Central memory CD8-positive, alpha-beta T cell (primary cell): ENCODE results near the gene SLC35B1.

Source experiments
- ATAC-seq: fragments of 150-1000 bp; cut with Tn5 transposase; replicated peaks from 2 replicates; pipeline ENCODE4 v1.10.0; 2022; ENCODE audit warnings: mild to moderate bottlenecking, moderate FRiP score, moderate number of reproducible peaks; ENCODE audit not compliant: poor library complexity, severe bottlenecking; ENCODE audit errors: extremely low read depth
- DNase-seq, 2 donors: peaks; one replicate each; pipeline ENCODE4 v3.0.0; 2021; ENCODE audit warnings: low spot score in 2 of 2
- H3K27ac Mint-ChIP-seq: one replicate; pipeline ENCODE4 v1.8.0; 2022; ENCODE audit warnings: low read depth, mild to moderate bottlenecking, moderate library complexity, mixed read lengths
- H3K27me3 Mint-ChIP-seq: one replicate; pipeline ENCODE4 v1.8.0; 2022; ENCODE audit warnings: mixed read lengths
- H3K36me3 Mint-ChIP-seq: one replicate; pipeline ENCODE4 v1.8.0; 2022; ENCODE audit warnings: mild to moderate bottlenecking, moderate library complexity, mixed read lengths; ENCODE audit not compliant: insufficient read depth
- H3K4me1 Mint-ChIP-seq: one replicate; pipeline ENCODE4 v1.8.0; 2022; ENCODE audit warnings: mixed read lengths
- H3K4me3 Mint-ChIP-seq: one replicate; pipeline ENCODE4 v1.8.0; 2022; ENCODE audit warnings: mild to moderate bottlenecking, moderate library complexity, mixed read lengths
- H3K9me3 Mint-ChIP-seq: one replicate; pipeline ENCODE4 v1.8.0; 2022; ENCODE audit warnings: mixed read lengths

Gene SLC35B1

DNA sequence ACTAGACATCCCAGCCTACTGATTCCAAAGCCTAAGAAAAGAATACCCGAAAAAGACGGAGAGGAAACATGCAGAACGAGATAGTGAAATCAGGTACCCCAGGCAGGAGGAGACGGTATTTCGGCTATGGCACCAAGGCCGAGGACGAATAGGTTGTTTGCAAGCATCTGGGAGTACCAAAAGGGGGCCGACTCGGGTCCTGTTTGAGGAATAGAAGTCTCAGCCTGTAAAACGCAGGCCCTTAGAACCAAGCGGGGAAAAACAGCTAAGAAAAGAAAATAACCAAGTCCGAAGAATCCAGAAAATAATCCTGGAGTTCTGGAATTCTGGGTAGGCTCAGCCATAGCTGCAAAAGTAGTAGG, 537 bp downstream of the SLC35B1 start:
- no peaks in the 10 kb centered on the region for H3K27me3 Mint-ChIP-seq
- peak overlapping the region; percentile 97 for H3K27ac Mint-ChIP-seq
- H3K9me3 Mint-ChIP-seq: no peaks in the 10 kb centered on the region
- H3K4me1 Mint-ChIP-seq: peaks cover 48% of the 10 kb centered on the region
- peak overlapping the region; percentile 98 for H3K4me3 Mint-ChIP-seq
- ATAC-seq (peak; percentile 26), DNase-seq (peak in 1 of 2 donors; percentile 33)
- H3K36me3 Mint-ChIP-seq: peaks cover 56% of the 10 kb centered on the region

DNA sequence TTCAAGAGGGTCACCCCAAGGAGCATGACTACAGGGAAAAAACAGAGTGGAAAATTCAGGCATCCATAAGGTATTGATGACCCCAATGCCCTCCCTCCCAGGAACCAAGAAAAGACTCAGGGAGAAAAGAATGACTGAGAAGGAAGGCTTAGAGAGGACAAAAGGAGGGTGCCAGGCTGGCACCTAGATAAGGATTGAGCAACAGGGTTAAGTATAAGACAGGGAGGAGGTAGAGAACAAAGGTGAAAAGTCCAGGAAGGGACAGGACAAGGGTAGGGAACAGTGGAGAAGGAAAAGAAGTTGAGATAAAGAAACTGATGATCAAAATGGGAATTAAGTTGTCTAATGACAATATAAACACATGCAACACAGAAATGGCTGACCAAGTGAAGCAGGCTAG, 2.5 kb downstream of the SLC35B1 start:
- H3K4me3 Mint-ChIP-seq: no peak overlapping the region
- H3K36me3 Mint-ChIP-seq: peaks cover 60% of the 10 kb centered on the region
- H3K9me3 Mint-ChIP-seq: no peaks in the 10 kb centered on the region
- no peaks in the 10 kb centered on the region for H3K27me3 Mint-ChIP-seq
- no peak for DNase-seq
- peaks cover 41% of the 10 kb centered on the region for H3K4me1 Mint-ChIP-seq
- peak overlapping the region; percentile 14 for H3K27ac Mint-ChIP-seq
- ATAC-seq: no peak

- Mint-ChIP-seq H3K27ac (no peak overlapping the region), H3K4me3 (no peak overlapping the region), H3K36me3 (peaks cover 64% of the 10 kb centered on the region), H3K27me3 (no peaks in the 10 kb centered on the region), H3K4me1 (peaks cover 33% of the 10 kb centered on the region), H3K9me3 (no peaks in the 10 kb centered on the region)
- DNase-seq (no peak), ATAC-seq (no peak)
These were observed 4.0 kb downstream of the SLC35B1 start for GRCh38 chr17:49703557-49704277.

DNA sequence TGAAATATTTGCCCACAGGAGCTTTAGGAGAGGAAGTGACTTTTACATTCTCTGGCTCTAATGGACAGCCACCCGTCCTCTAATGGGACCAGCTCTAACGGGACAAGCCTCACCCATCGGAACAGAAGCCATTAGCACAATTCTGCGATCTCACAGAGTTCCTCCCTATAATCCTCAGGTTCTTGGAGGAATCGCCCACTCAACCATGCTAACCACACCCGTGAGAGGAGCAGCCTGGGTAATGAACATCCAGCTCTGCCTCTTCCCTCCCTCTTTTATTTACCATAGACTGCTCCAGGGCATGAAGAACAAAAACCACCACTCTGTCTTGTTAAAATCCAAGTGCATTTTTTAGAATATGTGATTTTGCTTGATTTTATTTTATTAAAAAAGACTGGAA, 6.8 kb downstream of the SLC35B1 start:
- DNase-seq: no peak
- Mint-ChIP-seq H3K4me3 (no peak overlapping the region), H3K36me3 (peaks cover 56% of the 10 kb centered on the region), H3K4me1 (peaks cover 15% of the 10 kb centered on the region), H3K27me3 (no peaks in the 10 kb centered on the region), H3K9me3 (no peaks in the 10 kb centered on the region), H3K27ac (no peak overlapping the region)
- ATAC-seq: no peak

GRCh38 chr17:49699966-49700575, 7.7 kb downstream of the SLC35B1 start:
- DNase-seq (no peak), ATAC-seq (no peak)
- H3K4me3 Mint-ChIP-seq: no peak overlapping the region
- H3K4me1 Mint-ChIP-seq: peaks cover 19% of the 10 kb centered on the region
- H3K36me3 Mint-ChIP-seq: peaks cover 51% of the 10 kb centered on the region
- H3K27me3 Mint-ChIP-seq: no peaks in the 10 kb centered on the region
- no peak overlapping the region for H3K27ac Mint-ChIP-seq
- no peaks in the 10 kb centered on the region for H3K9me3 Mint-ChIP-seq

DNA sequence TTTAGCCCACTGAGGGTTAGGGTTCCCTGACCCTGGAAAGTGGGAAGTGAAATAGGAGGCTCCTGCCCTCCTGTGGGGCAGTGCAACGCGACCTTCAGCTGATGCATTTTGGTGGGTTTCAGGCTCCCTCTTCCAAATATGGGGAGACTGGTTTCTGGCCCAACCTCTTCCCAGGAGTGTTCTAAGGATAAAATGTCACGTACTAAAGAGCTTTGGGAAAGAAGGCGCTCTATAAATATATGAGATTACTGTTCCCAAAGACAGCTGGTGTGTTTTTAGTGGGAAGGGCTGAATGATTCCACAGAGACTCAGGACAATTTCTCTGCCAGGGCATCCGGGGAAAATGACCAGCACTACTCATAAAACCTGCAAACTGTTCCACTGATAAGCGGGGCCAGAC, 9.8 kb downstream of the SLC35B1 start:
- no peak overlapping the region for H3K4me3 Mint-ChIP-seq
- H3K36me3 Mint-ChIP-seq: peaks cover 40% of the 10 kb centered on the region
- H3K4me1 Mint-ChIP-seq: peaks cover 20% of the 10 kb centered on the region
- ATAC-seq (no peak), DNase-seq (no peak)
- H3K27me3 Mint-ChIP-seq: no peaks in the 10 kb centered on the region
- no peaks in the 10 kb centered on the region for H3K9me3 Mint-ChIP-seq
- no peak overlapping the region for H3K27ac Mint-ChIP-seq

DNA sequence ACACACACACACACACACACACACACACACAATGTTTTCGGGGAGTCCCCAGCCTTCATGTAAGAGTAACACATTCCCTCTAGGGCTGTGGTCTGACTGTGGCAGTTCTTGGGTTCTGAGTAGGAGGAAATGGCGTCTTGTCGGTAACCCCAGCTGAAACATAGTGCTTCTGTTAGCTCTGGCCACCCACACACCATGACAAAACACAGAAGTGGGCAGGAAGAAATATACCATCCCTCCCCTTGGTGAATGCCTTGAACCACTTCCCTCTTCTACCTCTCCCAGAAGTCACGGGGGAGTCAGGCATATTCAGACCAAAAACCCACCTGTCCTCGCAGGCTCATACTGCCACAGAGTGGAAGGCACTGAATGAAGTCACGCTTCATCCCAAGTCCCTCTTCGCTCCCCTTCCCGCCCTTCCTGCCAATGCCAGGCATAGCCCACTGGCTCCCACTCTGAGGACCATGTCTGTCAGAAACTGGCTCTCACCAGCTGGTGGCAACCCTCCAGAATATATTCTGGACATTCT, 11.5 kb downstream of the SLC35B1 start:
- Mint-ChIP-seq H3K4me3 (peak overlapping the region; percentile 17), H3K9me3 (no peaks in the 10 kb centered on the region), H3K4me1 (peaks cover 28% of the 10 kb centered on the region), H3K27ac (peak overlapping the region; percentile 64), H3K27me3 (no peaks in the 10 kb centered on the region), H3K36me3 (peaks cover 26% of the 10 kb centered on the region)
- ATAC-seq (peak; percentile 98), DNase-seq (peak; percentile 35 to 58)

GRCh38 chr17:49695698-49696232, 12.0 kb downstream of the SLC35B1 start:
- Mint-ChIP-seq H3K9me3 (no peaks in the 10 kb centered on the region), H3K27me3 (no peaks in the 10 kb centered on the region), H3K4me1 (peaks cover 31% of the 10 kb centered on the region), H3K36me3 (peaks cover 20% of the 10 kb centered on the region), H3K27ac (peak overlapping the region; percentile 64), H3K4me3 (peak overlapping the region; percentile 17)
- DNase-seq: no peak
- ATAC-seq: no peak

GRCh38 chr17:49694847-49695697, 12.7 kb downstream of the SLC35B1 start:
- Mint-ChIP-seq H3K36me3 (peaks cover 16% of the 10 kb centered on the region), H3K4me3 (no peak overlapping the region), H3K4me1 (peaks cover 31% of the 10 kb centered on the region), H3K27me3 (no peaks in the 10 kb centered on the region), H3K27ac (no peak overlapping the region), H3K9me3 (no peaks in the 10 kb centered on the region)
- ATAC-seq (peak; percentile 42), DNase-seq (peak; percentile 56 to 71)

DNA sequence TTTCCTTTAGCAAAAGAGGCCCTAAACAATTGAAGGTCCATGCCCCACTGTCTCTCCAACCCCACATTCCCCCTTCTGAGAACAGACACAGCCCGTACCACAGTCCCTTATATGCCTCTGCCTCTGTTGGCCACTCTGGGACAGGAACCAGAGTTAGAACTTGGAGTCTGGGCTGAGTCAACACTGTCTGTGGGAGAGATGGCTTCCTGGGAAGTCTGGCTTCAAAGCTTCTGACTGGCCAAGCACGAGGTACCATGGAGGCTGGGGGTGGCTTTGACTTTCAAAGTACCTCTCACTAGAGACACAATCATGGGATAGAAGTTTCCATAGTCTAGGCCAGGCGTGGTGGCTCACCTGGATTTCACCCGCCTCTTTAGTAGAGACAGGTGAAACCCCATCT, 15.0 kb downstream of the SLC35B1 start:
- H3K27ac Mint-ChIP-seq: no peak overlapping the region
- H3K36me3 Mint-ChIP-seq: peaks cover 12% of the 10 kb centered on the region
- DNase-seq (no peak), ATAC-seq (no peak)
- peaks cover 48% of the 10 kb centered on the region for H3K4me1 Mint-ChIP-seq
- H3K4me3 Mint-ChIP-seq: no peak overlapping the region
- no peaks in the 10 kb centered on the region for H3K27me3 Mint-ChIP-seq
- no peaks in the 10 kb centered on the region for H3K9me3 Mint-ChIP-seq

- no peak for DNase-seq
- H3K36me3 Mint-ChIP-seq: peaks cover 14% of the 10 kb centered on the region
- peak overlapping the region; percentile 36 for H3K27ac Mint-ChIP-seq
- no peak overlapping the region for H3K4me3 Mint-ChIP-seq
- no peak for ATAC-seq
- peaks cover 55% of the 10 kb centered on the region for H3K4me1 Mint-ChIP-seq
- H3K27me3 Mint-ChIP-seq: no peaks in the 10 kb centered on the region
- H3K9me3 Mint-ChIP-seq: no peaks in the 10 kb centered on the region
These were observed 16.0 kb downstream of the SLC35B1 start for GRCh38 chr17:49691677-49692191.

- peak overlapping the region; percentile 36 for H3K27ac Mint-ChIP-seq
- H3K27me3 Mint-ChIP-seq: no peaks in the 10 kb centered on the region
- H3K4me1 Mint-ChIP-seq: peaks cover 52% of the 10 kb centered on the region
- ATAC-seq (no peak), DNase-seq (no peak)
- peaks cover 12% of the 10 kb centered on the region for H3K36me3 Mint-ChIP-seq
- no peak overlapping the region for H3K4me3 Mint-ChIP-seq
- no peaks in the 10 kb centered on the region for H3K9me3 Mint-ChIP-seq
These were observed 16.6 kb downstream of the SLC35B1 start for GRCh38 chr17:49691086-49691676.
